NB4 (cell line): ENCODE measurements around the gene PDCD6IP.

ENCODE experiments used
- POLR2A ChIP-seq: IDR thresholded peaks from 2 replicates; pipeline ENCODE4 v1.6.1; 2011; ENCODE audit warnings: mild to moderate bottlenecking; ENCODE audit not compliant: insufficient read length; ENCODE audit errors: extremely low read depth
- TF ChIP-seq, protein P1 (sequence below): IDR thresholded peaks from one replicate; pipeline ENCODE4 v1.5.1; 2012; ENCODE audit warnings: low read depth, low read length

DNA sequence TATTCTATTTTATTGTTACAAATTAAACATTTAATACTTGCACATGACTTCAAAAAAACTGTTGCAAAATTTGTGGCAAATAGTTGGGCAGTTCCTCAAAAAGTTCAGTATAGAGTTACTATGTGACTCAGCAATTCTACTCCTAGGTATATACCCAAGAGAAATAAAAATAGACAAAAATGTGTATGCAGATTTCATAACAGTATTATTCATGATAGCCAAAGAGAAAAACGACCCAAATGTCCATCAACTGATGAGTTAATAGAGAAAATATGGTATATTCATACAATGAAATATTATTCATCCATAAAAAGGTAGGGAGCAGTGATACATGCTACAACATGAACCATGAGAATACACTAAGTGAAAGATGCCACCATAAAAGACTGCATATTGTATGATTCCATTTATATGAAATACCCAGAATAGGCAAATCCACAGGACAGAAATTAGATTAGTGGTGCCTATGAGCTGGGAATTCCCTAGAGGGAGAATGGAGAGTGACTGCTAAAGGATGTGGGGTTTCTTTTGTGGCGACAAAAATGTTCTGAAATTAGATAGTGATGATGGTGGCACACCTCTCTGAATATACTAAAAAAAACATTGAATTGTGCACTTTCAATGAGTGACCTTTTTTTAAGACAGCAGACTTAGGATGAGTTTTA, 48.8 kb upstream of the PDCD6IP start:
- TF ChIP-seq, protein P1, sequence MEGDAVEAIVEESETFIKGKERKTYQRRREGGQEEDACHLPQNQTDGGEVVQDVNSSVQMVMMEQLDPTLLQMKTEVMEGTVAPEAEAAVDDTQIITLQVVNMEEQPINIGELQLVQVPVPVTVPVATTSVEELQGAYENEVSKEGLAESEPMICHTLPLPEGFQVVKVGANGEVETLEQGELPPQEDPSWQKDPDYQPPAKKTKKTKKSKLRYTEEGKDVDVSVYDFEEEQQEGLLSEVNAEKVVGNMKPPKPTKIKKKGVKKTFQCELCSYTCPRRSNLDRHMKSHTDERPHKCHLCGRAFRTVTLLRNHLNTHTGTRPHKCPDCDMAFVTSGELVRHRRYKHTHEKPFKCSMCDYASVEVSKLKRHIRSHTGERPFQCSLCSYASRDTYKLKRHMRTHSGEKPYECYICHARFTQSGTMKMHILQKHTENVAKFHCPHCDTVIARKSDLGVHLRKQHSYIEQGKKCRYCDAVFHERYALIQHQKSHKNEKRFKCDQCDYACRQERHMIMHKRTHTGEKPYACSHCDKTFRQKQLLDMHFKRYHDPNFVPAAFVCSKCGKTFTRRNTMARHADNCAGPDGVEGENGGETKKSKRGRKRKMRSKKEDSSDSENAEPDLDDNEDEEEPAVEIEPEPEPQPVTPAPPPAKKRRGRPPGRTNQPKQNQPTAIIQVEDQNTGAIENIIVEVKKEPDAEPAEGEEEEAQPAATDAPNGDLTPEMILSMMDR: no peak
- TF ChIP-seq POLR2A: no peak
